ENCODE results near the gene C5orf52.

The C5orf52 gene

DNA sequence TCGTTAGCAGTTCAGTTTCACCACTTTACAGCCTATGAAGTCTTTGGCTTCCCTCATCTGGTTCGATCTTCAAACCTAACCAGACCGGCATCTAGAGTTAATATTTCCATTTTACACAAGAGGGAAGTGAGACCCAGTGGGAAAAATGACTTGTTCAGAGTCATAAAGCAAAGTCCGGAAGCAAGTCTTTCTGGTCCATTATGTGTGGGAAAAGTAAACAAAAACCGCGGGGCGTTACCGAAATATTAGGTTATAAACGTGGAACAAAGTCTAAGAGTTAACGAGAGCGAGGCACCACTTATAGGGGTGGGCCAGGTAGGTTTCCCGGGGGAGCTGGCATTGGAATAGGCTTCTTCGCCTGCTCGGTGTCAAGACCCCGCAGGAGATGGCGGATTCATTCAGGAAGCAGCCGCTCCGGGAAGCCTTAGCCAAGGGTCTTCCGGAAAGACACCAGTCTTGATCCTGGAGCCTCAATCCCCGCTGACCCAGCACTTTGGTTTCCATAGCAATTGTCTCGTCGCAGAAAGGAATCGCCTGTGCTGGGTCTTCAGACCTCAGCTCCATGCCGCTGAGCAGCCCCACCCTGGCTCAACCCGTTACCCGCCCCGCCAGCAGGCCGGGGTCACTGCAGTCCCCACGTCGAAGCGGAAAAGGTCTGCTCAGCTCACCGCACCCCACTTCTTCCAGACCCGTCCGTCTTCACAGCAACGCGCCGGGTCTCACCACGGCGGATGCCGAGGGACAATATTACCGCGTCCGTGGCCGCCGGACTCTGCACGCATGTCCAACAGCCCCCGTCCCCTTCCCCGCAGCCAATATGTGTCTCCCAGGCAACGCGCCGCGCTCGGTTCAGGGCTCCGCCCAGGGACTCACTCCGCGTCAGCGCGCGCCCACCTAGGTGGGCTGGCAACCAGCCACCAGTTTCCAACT is at the start of gene C5orf52:
Gene C5orf52, plus strand, starts transcription at position 872 of the 930 bp plus-strand sequence. CDS start 82 bp downstream, outside the sequence.
- TF ChIP-seq, protein P1, sequence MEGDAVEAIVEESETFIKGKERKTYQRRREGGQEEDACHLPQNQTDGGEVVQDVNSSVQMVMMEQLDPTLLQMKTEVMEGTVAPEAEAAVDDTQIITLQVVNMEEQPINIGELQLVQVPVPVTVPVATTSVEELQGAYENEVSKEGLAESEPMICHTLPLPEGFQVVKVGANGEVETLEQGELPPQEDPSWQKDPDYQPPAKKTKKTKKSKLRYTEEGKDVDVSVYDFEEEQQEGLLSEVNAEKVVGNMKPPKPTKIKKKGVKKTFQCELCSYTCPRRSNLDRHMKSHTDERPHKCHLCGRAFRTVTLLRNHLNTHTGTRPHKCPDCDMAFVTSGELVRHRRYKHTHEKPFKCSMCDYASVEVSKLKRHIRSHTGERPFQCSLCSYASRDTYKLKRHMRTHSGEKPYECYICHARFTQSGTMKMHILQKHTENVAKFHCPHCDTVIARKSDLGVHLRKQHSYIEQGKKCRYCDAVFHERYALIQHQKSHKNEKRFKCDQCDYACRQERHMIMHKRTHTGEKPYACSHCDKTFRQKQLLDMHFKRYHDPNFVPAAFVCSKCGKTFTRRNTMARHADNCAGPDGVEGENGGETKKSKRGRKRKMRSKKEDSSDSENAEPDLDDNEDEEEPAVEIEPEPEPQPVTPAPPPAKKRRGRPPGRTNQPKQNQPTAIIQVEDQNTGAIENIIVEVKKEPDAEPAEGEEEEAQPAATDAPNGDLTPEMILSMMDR (IDR thresholded peaks at IDR 0.05; ENCODE audit: borderline replicate concordance, insufficient read depth, low read depth, low read length): no peak
- peak within 1 kb of the TSS; percentile 52 for H3K4me3 ChIP-seq (ENCODE audit: low read depth, low read length)

DNA sequence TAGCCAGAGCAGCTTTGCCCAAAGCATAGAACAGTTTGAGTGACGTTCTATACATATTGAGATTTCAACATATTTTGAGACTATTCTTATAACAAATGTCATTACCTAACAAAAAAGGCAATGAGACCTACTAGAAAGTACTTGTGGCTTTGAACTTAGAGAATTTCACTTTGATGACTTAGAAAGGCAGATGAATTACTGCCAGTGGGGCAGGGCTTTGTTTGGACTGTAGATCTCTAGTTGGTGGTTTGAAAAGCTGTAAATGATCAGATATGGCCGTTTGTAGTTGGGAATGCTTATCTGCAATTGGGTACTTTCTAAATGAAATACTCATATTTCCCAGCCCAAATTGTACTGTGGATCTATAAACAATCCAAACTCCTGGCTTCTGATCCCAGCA is 47.2 kb upstream of the C5orf52 start:
- TF ChIP-seq, protein P1 (IDR thresholded peaks at IDR 0.05; ENCODE audit: borderline replicate concordance, insufficient read depth, low read depth, low read length): no peak
- no peak overlapping the region for H3K4me3 ChIP-seq (ENCODE audit: low read depth, low read length)

GRCh38 chr5:157626831-157627230 is 44.5 kb upstream of the C5orf52 start:
- no peak overlapping the region for H3K4me3 ChIP-seq (ENCODE audit: low read depth, low read length)
- TF ChIP-seq, protein P1 (IDR thresholded peaks at IDR 0.05; ENCODE audit: borderline replicate concordance, insufficient read depth, low read depth, low read length): no peak

DNA sequence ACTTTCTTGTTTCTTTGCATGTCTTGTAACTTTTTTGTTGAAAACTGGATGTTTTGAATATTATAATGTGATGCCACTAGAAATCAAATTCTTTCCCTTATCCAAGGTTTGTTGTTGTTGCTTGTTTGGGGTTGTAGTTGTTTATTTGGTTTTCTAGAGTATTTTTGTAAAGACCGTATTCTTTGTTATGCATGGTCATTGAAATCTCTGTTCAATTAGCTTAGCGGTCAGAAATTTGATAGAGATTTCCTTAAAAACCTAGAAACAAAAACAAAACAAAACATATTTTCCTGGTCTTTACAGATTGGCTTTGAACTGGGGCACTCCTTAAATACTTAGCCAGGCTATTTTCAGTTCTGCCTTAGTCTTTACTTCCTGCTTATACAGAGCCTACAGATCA is 41.0 kb upstream of the C5orf52 start:
- H3K4me3 ChIP-seq (ENCODE audit: low read depth, low read length): no peak overlapping the region
- TF ChIP-seq, protein P1 (IDR thresholded peaks at IDR 0.05; ENCODE audit: borderline replicate concordance, insufficient read depth, low read depth, low read length): no peak

DNA sequence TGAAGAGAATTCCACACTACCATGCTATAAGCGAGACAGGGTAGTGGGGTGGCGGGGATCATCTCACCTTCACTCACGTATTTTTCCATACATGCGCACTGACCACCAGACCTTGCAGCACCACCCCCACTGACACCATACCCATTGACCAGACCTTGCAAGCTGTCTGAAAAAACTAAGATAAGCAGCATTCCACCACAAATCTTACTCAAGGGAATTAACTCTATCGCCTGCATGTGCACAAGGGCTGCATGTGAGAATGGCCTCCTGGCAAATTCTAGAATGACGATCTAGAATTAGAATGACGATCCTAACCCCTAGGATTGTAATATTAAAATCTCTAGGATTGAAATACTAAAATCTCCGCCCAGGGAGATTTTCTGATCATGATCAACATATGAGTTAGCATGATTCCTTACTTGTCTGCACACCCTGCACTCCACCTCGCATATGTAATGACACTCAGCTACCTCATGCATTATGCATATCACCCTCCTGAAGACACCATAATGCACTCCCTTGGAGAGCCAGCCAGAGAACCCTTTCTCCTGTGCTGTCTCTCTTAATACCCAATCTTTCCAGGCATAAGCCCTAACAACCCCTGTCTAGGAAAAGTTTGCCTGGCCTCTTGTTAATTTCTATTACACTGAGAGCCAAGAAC is 30.8 kb upstream of the C5orf52 start:
- H3K4me3 ChIP-seq (ENCODE audit: low read depth, low read length): no peak overlapping the region
- TF ChIP-seq, protein P1 (IDR thresholded peaks at IDR 0.05; ENCODE audit: borderline replicate concordance, insufficient read depth, low read depth, low read length): no peak

- H3K4me3 ChIP-seq (ENCODE audit: low read depth, low read length): no peak overlapping the region
- TF ChIP-seq, protein P1 (IDR thresholded peaks at IDR 0.05; ENCODE audit: borderline replicate concordance, insufficient read depth, low read depth, low read length): no peak
Measured at GRCh38 chr5:157648275-157648990, 22.9 kb upstream of the C5orf52 start.
